ENCODE measurements around the gene P2RY4.
"Not testable (repeated sequence)": the region's sequence is repeated elsewhere in the genome, so short reads cannot be mapped to it uniquely, and the experiment has no call there.

The P2RY4 gene

DNA sequence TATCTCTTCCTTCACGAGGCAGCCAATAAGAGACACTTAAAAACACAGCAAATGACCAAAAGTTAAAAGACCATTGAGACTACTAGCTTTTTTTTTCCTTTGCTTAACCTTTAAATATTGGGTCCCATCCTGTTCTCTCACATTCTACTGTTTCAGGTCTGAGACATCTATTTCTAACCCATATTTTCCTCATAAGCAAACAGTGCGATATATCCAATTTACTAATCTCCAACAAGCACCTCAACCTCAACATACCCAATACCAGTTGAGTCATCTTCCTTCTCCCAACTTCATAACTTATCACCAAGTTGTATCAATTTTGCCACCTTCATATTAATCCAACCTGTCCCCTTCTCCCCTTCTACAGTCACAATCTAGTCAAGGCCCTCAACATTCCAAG, 18.5 kb downstream of the P2RY4 start:
- DNase-seq, result no peak

DNA sequence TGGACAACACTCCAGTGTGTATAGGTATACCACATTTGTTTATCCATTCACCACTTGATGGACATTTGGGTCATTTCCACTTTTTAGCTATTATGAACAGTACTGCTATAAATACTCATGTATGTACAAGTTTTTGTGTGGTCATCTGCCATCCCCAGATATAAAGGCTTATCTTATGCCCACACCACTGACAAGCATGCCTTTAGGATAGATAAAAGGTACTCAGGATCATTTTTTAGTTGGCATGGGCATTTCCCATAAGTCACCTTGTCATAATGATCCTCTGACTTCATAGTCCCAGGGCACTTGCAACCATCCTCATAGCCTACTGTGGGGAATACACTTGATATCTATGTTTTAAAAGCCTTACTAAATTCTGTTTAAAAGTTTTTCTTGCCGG, 19.3 kb downstream of the P2RY4 start:
- DNase-seq, result no peak

GRCh38 chrX:70234355-70234754, 25.6 kb downstream of the P2RY4 start, which contains the start of gene AWAT1:
Gene AWAT1, plus strand, starts transcription at chrX:70234655. Its CDS starts 41 bp downstream, at chrX:70234696.
- no peak for DNase-seq

DNA sequence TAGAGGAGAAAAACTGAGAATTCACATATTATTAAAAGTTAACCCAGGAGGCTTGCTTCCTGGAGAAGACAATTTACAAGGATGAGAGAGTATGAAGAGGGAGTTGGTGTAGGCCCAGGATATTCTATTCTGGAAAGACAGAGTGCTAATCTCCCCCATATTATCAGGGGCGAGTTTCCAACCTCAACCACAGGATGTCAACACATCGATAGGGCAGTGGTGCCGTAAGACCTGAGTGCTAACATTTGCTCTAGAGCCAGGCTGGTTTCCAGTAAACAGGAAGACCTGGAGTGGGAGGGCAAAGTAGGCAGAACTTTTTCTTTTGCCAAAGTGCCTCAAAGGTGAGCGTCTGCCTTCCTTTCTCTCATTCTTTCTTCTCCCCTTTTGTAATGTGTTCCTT, 28.3 kb downstream of the P2RY4 start:
- no peak for DNase-seq

GRCh38 chrX:70226687-70227086, 33.3 kb downstream of the P2RY4 start:
- no peak for DNase-seq

- no peak for DNase-seq
These were observed 34.0 kb downstream of the P2RY4 start for GRCh38 chrX:70226048-70226447.

- DNase-seq, result no peak
These were observed 39.9 kb downstream of the P2RY4 start for GRCh38 chrX:70219938-70220764.

GRCh38 chrX:70209570-70209969, 50.4 kb downstream of the P2RY4 start:
- not testable (repeated sequence) for DNase-seq

DNA sequence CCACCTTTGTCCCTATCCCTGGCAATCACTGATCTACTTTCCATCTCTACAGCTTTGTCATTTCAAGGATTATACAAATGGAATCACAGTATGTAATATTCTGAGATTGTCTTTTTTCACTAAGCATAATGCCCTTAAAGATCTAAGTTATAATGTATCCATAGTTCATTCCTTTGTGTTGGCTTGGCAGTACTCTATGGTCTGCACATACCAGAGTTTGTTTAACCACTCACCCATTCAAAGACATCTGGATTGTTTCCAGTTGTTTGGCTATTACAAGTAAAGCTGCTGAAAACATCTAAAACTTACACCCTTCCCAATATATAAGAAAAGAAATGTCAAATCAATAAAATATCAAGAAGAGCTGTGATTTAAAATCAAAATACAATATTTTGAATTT, 51.5 kb downstream of the P2RY4 start:
- DNase-seq, result no peak

Measured in midbrain (tissue), 1 donor.